ENCODE results near the gene DCAF7. TPM values are rescaled to one million over a fixed set of nuclear protein-coding genes. Genes with fewer than 3 reads are reported as not detected.

The DCAF7 gene
- polyA plus RNA-seq, 3 donors, result 41.9 to 89.4 (median 58.1) TPM

DNA sequence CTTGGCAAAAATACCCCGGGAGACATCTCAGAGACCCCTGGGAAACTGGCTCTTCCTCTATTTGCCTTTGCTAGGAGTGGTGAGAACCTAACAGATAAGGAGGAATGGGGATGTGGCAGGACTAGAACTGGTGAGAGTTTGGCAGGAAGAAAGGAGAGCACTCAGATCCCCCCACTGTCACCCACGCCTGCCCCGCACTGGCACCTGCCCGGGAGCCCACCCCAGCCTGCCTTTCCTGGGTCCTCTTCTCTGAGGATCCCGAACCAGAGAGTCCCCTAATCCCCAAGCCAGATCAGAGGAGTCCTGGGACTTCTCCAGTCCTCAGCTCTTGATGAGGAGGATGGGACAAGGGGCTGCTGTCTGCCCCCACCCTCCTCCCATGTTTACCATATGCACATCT lies 23.4 kb upstream of the DCAF7 start:
- H3K4me1 ChIP-seq (ENCODE audit: control insufficient read depth in 1 of 2, insufficient read depth in 2 of 2, low read length in 2 of 2), result no peaks in the 10 kb centered on the region
- H3K4me1 Mint-ChIP-seq, result peaks cover 2% of the 10 kb centered on the region
- H3K9me3 Mint-ChIP-seq, result peaks cover 0 to 4% (median 2%) of the 10 kb centered on the region in 7 donors
- H3K79me2 ChIP-seq (ENCODE audit: insufficient read depth, low read length), result no peaks in the 10 kb centered on the region
- H3K4me3 Mint-ChIP-seq, result no peak overlapping the region
- intact Hi-C loops (cut with micrococcal nuclease), result no loop called here
- H3K9ac ChIP-seq (ENCODE audit: insufficient read depth, low read length, poor library complexity, severe bottlenecking), result no peak overlapping the region
- TF ChIP-seq, protein P1, sequence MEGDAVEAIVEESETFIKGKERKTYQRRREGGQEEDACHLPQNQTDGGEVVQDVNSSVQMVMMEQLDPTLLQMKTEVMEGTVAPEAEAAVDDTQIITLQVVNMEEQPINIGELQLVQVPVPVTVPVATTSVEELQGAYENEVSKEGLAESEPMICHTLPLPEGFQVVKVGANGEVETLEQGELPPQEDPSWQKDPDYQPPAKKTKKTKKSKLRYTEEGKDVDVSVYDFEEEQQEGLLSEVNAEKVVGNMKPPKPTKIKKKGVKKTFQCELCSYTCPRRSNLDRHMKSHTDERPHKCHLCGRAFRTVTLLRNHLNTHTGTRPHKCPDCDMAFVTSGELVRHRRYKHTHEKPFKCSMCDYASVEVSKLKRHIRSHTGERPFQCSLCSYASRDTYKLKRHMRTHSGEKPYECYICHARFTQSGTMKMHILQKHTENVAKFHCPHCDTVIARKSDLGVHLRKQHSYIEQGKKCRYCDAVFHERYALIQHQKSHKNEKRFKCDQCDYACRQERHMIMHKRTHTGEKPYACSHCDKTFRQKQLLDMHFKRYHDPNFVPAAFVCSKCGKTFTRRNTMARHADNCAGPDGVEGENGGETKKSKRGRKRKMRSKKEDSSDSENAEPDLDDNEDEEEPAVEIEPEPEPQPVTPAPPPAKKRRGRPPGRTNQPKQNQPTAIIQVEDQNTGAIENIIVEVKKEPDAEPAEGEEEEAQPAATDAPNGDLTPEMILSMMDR (IDR thresholded peaks at IDR 0.05), result no peak
- H3K4me2 ChIP-seq (replicated peaks; ENCODE audit: extremely low read depth, low read length, poor library complexity, severe bottlenecking), result no peak overlapping the region
- no peak overlapping the region for H2AFZ ChIP-seq (ENCODE audit: insufficient read depth, low read depth, low read length, poor library complexity, severe bottlenecking)
- H3K36me3 ChIP-seq (replicated peaks in 1 of 2; ENCODE audit: control insufficient read depth in 1 of 2, insufficient read depth in 2 of 2, low read length in 2 of 2), result no peaks in the 10 kb centered on the region
- peaks cover 14 to 33% (median 26%) of the 10 kb centered on the region in 3 donors for H3K27me3 Mint-ChIP-seq (ENCODE audit: low read depth in 3 of 3)
- H3K27ac Mint-ChIP-seq, result peak overlapping the region in 1 of 7 donors; percentile 5
- H3K9me3 ChIP-seq (replicated peaks in 1 of 2; ENCODE audit: control insufficient read depth in 1 of 2, insufficient read depth in 1 of 2, low read length in 2 of 2), result no peaks in the 10 kb centered on the region
- H3K36me3 Mint-ChIP-seq, result no peaks in the 10 kb centered on the region
- no peaks in the 10 kb centered on the region for H4K20me1 ChIP-seq (ENCODE audit: insufficient read depth, low read length)
- DNase-seq, result no peak
- 100% methylated on average over 1 of the region's 5 CpGs for WGBS (ENCODE audit: insufficient coverage)
- H3K27me3 ChIP-seq (ENCODE audit: control insufficient read depth in 2 of 2, insufficient read depth in 2 of 2, low read length in 2 of 2), result peaks cover 0 to 24% of the 10 kb centered on the region in 2 donors
- no peak overlapping the region for H3K27ac ChIP-seq (ENCODE audit: low read depth in 1 of 2, low read length in 2 of 2)
- H3K4me3 ChIP-seq (replicated peaks in 1 of 3; ENCODE audit: low read depth in 2 of 3, low read length in 3 of 3), result no peak overlapping the region

DNA sequence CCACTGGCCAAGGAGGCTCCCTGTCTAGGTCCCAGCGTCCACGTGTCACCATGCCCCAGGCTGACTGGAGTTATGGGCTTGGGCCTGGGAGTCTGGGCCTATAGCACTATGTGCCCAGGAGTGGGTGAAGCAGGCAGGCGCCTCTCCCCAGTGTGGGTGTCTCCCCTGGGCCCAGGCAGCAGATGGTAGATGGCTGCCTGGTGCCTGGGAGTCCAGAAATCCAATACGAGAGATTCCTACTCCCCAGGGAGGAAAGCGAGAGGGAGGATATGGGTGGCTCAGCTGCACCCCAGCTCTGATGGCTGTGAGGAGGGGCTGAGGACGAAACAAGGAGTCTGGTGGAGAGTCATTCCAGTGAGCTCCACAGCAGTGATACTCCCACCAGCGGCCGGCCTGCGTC lies 22.1 kb upstream of the DCAF7 start:
- peaks cover 0 to 4% (median 2%) of the 10 kb centered on the region in 7 donors for H3K9me3 Mint-ChIP-seq
- no peak overlapping the region for H3K27ac Mint-ChIP-seq
- Histone ChIP-seq H3K4me2 (replicated peaks; ENCODE audit: extremely low read depth, low read length, poor library complexity, severe bottlenecking) (no peak overlapping the region), H2AFZ (ENCODE audit: insufficient read depth, low read depth, low read length, poor library complexity, severe bottlenecking) (no peak overlapping the region), H4K20me1 (ENCODE audit: insufficient read depth, low read length) (no peaks in the 10 kb centered on the region), H3K79me2 (ENCODE audit: insufficient read depth, low read length) (no peaks in the 10 kb centered on the region), H3K27me3 (ENCODE audit: control insufficient read depth in 2 of 2, insufficient read depth in 2 of 2, low read length in 2 of 2) (peaks cover 0 to 22% of the 10 kb centered on the region in 2 donors), H3K27ac (ENCODE audit: low read depth in 1 of 2, low read length in 2 of 2) (no peak overlapping the region), H3K9ac (ENCODE audit: insufficient read depth, low read length, poor library complexity, severe bottlenecking) (no peak overlapping the region), H3K4me1 (ENCODE audit: control insufficient read depth in 1 of 2, insufficient read depth in 2 of 2, low read length in 2 of 2) (no peaks in the 10 kb centered on the region), H3K36me3 (replicated peaks in 1 of 2; ENCODE audit: control insufficient read depth in 1 of 2, insufficient read depth in 2 of 2, low read length in 2 of 2) (no peaks in the 10 kb centered on the region), H3K4me3 (replicated peaks in 1 of 3; ENCODE audit: low read depth in 2 of 3, low read length in 3 of 3) (no peak overlapping the region), H3K9me3 (replicated peaks in 1 of 2; ENCODE audit: control insufficient read depth in 1 of 2, insufficient read depth in 1 of 2, low read length in 2 of 2) (no peaks in the 10 kb centered on the region)
- H3K4me1 Mint-ChIP-seq, result peaks cover 2% of the 10 kb centered on the region
- DNase-seq, result no peak
- intact Hi-C loops (cut with micrococcal nuclease), result no loop called here
- no peak overlapping the region for H3K4me3 Mint-ChIP-seq
- H3K27me3 Mint-ChIP-seq (ENCODE audit: low read depth in 3 of 3), result peaks cover 11 to 26% (median 20%) of the 10 kb centered on the region in 3 donors
- H3K36me3 Mint-ChIP-seq, result no peaks in the 10 kb centered on the region
- 100% methylated on average over 3 of the region's 9 CpGs for WGBS (ENCODE audit: insufficient coverage)
- TF ChIP-seq, protein P1 (IDR thresholded peaks at IDR 0.05), result no peak

All from CD14-positive monocyte (primary cell).